Measurements from ENCODE around the gene RANBP3. TPM values are rescaled to one million over a fixed set of nuclear protein-coding genes. Genes with fewer than 3 reads are reported as not detected.

Gene RANBP3
- polyA plus RNA-seq, 3 donors = 54.4 to 66.9 (median 63.4) TPM

Other genes starting within 250 kb of the RANBP3 start
- 1 to 10 TPM; 1.2 to 1.8 (median 1.3) TPM for gene PRR22, start 193.4 kb downstream of the RANBP3 start, polyA plus RNA-seq (ENCODE audit: insufficient read length in 3 of 3)
- gene DUS3L, start 187.0 kb downstream of the RANBP3 start, polyA plus RNA-seq (ENCODE audit: insufficient read length in 3 of 3) = 10 to 100 TPM; 18.4 to 22.1 (median 20.9) TPM
- gene NRTN, start 173.1 kb downstream of the RANBP3 start, polyA plus RNA-seq (ENCODE audit: insufficient read length in 3 of 3) = 1 to 10 TPM; 1.8 to 2.2 (median 2.0) TPM
- 10 to 100 TPM in 1 of 3 donors, 1 to 10 TPM in 2; 6.2 to 10.6 (median 8.9) TPM for gene FUT6, start 138.4 kb downstream of the RANBP3 start, polyA plus RNA-seq (ENCODE audit: insufficient read length in 3 of 3)
- gene FUT3, start 126.7 kb downstream of the RANBP3 start, polyA plus RNA-seq (ENCODE audit: insufficient read length in 3 of 3) = under 1 TPM; 0.26 to 0.64 (median 0.40) TPM
- gene FUT5, start 107.6 kb downstream of the RANBP3 start, polyA plus RNA-seq (ENCODE audit: insufficient read length in 3 of 3) = under 1 TPM in 2 of 3 donors, not detected in 1; 0.11 to 0.17 TPM
- gene NDUFA11, start 74.3 kb downstream of the RANBP3 start, polyA plus RNA-seq (ENCODE audit: insufficient read length in 3 of 3) = 100 to 1,000 TPM; 123 to 160 (median 138) TPM
- gene VMAC, start 73.3 kb downstream of the RANBP3 start, polyA plus RNA-seq (ENCODE audit: insufficient read length in 3 of 3) = 1 to 10 TPM; 4.4 to 4.7 (median 4.5) TPM
- gene CAPS, start 63.9 kb downstream of the RANBP3 start, polyA plus RNA-seq (ENCODE audit: insufficient read length in 3 of 3) = 10 to 100 TPM; 15.6 to 28.0 (median 23.4) TPM
- 1 to 10 TPM; 5.8 to 7.8 (median 7.1) TPM for gene RFX2, start 132.4 kb upstream of the RANBP3 start, polyA plus RNA-seq (ENCODE audit: insufficient read length in 3 of 3)
- gene ACSBG2, start 157.5 kb upstream of the RANBP3 start, polyA plus RNA-seq (ENCODE audit: insufficient read length in 3 of 3) = 1 to 10 TPM in 1 of 3 donors, under 1 TPM in 2; 0.74 to 1.3 (median 0.78) TPM

Measured in right renal cortex interstitium (tissue), 3 donors.